Measurements from ENCODE around the gene IBSP. TPM values are rescaled to one million over a fixed set of nuclear protein-coding genes. Genes with fewer than 3 reads are reported as not detected.

IBSP gene
- total and polyA plus RNA-seq, 10 donors = not detected

DNA sequence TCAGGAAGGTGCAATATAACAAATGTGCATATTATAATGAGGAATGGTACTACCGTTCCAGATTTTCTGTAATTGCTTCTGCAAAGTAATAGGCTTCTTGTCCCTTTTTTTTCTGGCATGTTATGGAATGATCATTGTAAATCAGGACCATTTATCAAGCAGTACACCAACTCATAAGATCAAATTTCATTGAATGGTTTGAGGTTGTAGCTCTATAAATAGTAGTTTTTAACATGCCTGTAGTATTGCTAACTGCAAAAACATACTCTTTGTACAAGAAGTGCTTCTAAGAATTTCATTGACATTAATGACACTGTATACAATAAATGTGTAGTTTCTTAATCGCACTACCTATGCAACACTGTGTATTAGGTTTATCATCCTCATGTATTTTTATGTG lies 12.6 kb downstream of the IBSP start:
- Histone ChIP-seq H3K27ac (no peak overlapping the region), H3K27me3 (replicated peaks in 1 of 7) (no peaks in the 10 kb centered on the region), H3K9me3 (peaks cover 0 to 3% (median 0%) of the 10 kb centered on the region in 8 donors), H3K4me1 (no peaks in the 10 kb centered on the region), H3K36me3 (no peaks in the 10 kb centered on the region), H3K4me3 (no peak overlapping the region)
- no peak for TF ChIP-seq POLR2AphosphoS5 (IDR thresholded peaks at IDR 0.05)
- TF ChIP-seq, protein P1, sequence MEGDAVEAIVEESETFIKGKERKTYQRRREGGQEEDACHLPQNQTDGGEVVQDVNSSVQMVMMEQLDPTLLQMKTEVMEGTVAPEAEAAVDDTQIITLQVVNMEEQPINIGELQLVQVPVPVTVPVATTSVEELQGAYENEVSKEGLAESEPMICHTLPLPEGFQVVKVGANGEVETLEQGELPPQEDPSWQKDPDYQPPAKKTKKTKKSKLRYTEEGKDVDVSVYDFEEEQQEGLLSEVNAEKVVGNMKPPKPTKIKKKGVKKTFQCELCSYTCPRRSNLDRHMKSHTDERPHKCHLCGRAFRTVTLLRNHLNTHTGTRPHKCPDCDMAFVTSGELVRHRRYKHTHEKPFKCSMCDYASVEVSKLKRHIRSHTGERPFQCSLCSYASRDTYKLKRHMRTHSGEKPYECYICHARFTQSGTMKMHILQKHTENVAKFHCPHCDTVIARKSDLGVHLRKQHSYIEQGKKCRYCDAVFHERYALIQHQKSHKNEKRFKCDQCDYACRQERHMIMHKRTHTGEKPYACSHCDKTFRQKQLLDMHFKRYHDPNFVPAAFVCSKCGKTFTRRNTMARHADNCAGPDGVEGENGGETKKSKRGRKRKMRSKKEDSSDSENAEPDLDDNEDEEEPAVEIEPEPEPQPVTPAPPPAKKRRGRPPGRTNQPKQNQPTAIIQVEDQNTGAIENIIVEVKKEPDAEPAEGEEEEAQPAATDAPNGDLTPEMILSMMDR (IDR thresholded peaks at IDR 0.05 in 8 of 11, conservative IDR thresholded peaks at IDR 0.05 in 3 of 11) = no peak
- no peak for TF ChIP-seq POLR2A (IDR thresholded peaks at IDR 0.05)
- WGBS, 5 donors = 92 to 94% (median 92%) methylated on average over 2 of the region's 2 CpGs
- intact Hi-C loops (cut with DNase I; ENCODE audit: low total_unique reads) = no loop called here
- no peak for DNase-seq

DNA sequence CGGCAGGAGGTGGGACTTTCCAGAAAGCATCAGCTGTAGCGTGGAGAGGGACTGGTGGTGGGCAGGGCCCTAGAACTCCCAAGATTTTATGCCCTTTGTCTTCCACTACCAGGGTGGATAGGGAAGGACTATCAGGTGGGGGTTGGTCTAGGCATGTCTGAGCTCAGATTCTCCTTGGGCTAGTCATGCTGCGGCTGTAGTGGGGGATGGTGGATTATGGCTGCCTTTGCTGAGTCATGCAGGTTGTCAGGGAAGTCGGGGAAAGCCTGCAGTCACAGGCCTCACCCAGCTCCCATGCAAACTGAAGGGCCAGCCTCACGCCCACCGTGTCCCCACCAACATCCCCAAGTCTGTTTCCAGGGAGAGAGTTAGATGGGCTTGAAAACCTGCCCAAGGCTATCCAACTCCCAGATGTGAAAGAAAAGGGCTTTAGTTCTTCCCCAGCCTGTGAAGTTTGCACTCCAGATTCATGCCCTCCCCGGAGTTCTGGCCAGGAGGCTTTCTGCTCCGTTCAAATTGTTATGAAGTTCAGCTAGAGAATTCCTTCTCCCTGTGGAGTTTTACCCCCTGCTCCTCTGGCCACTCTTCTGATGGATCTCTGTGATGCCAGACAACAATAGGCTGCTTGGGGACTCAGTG lies 20.0 kb downstream of the IBSP start:
- no peaks in the 10 kb centered on the region for H3K36me3 ChIP-seq
- TF ChIP-seq POLR2A (IDR thresholded peaks at IDR 0.05) (no peak), POLR2AphosphoS5 (IDR thresholded peaks at IDR 0.05) (no peak)
- TF ChIP-seq, protein P1 (IDR thresholded peaks at IDR 0.05 in 8 of 11, conservative IDR thresholded peaks at IDR 0.05 in 3 of 11) = no peak
- no peaks in the 10 kb centered on the region for H3K9me3 ChIP-seq
- intact Hi-C loops (cut with DNase I; ENCODE audit: low total_unique reads) = no loop called here
- WGBS, 5 donors = 76 to 85% (median 78%) methylated on average over 4 to 8 of the region's 8 CpGs
- no peak for DNase-seq
- H3K27ac ChIP-seq = no peak overlapping the region
- no peak overlapping the region for H3K4me3 ChIP-seq
- no peaks in the 10 kb centered on the region for H3K27me3 ChIP-seq (replicated peaks in 1 of 7)
- no peaks in the 10 kb centered on the region for H3K4me1 ChIP-seq

DNA sequence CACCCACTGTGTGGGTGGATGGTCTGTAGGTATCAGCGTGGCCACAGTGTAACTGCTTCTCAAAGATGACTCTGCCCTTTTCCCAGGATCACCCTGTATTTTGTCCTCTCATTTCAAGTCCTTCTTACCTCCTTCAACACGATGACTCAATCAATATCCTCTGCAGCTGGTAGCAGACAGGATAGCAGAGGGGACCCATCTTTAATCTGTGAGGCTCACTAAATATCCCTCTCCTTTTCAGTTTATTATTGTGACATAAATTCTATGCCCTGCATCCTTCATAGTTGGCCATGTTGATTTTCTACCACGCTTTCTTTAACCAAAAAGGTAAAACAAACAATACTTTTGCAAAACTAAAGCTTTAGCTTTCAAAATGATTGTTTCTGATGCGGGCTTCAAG lies 23.8 kb downstream of the IBSP start:
- no peaks in the 10 kb centered on the region for H3K4me1 ChIP-seq
- no peak for DNase-seq
- 70 to 88% (median 83%) methylated on average over 4 of the region's 4 CpGs for WGBS, 5 donors
- H3K27ac ChIP-seq = no peak overlapping the region
- no peaks in the 10 kb centered on the region for H3K36me3 ChIP-seq
- no peaks in the 10 kb centered on the region for H3K9me3 ChIP-seq
- TF ChIP-seq, protein P1 (IDR thresholded peaks at IDR 0.05 in 8 of 11, conservative IDR thresholded peaks at IDR 0.05 in 3 of 11) = no peak
- TF ChIP-seq POLR2AphosphoS5 (IDR thresholded peaks at IDR 0.05) (no peak), POLR2A (IDR thresholded peaks at IDR 0.05) (no peak)
- no peak overlapping the region for H3K4me3 ChIP-seq
- no peaks in the 10 kb centered on the region for H3K27me3 ChIP-seq (replicated peaks in 1 of 7)
- intact Hi-C loops (cut with DNase I; ENCODE audit: low total_unique reads) = no loop called here

DNA sequence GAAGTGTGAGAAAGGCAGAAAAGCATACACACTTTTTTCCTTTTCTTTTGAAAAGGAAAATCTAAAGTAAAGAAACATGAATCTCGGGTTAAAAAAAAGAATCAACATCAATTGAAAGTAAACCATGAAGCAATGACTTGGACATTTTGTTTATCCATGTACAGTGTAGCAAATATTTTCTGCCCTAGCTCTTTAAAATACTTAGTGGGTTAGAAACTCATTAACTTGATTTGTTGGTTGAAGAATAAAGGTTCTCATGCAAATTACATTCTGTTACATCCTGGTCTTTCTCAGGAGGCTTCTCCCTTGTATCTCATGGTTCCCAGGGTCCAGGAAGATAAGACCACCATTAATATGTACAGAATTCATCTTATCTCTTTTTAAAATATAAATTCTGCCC lies 24.4 kb downstream of the IBSP start:
- Histone ChIP-seq H3K36me3 (no peaks in the 10 kb centered on the region), H3K27me3 (replicated peaks in 1 of 7) (no peaks in the 10 kb centered on the region), H3K9me3 (no peaks in the 10 kb centered on the region), H3K4me1 (no peaks in the 10 kb centered on the region), H3K27ac (no peak overlapping the region), H3K4me3 (no peak overlapping the region)
- TF ChIP-seq POLR2A (IDR thresholded peaks at IDR 0.05) (no peak), POLR2AphosphoS5 (IDR thresholded peaks at IDR 0.05) (no peak)
- TF ChIP-seq, protein P1 (IDR thresholded peaks at IDR 0.05 in 8 of 11, conservative IDR thresholded peaks at IDR 0.05 in 3 of 11) = no peak
- intact Hi-C loops (cut with DNase I; ENCODE audit: low total_unique reads) = no loop called here
- WGBS, 5 donors = 65 to 91% (median 74%) methylated on average over 1 of the region's 1 CpG
- no peak for DNase-seq
